AG04450 (cell line): ENCODE results near the gene TREX2. TPM values are rescaled to one million over a fixed set of nuclear protein-coding genes. Genes with fewer than 3 reads are reported as not detected.

Experiments
- CTCF ChIA-PET: fragments of 300-600, 350-600 bp; formaldehyde crosslinking; extraction: SDS; loops from one replicate; lab custom pipeline; 2022; ENCODE audit warnings: antibody characterized with exemption, inconsistent platforms; lab: Charles Lee
- POLR2A ChIA-PET: fragments of 350-600 bp; formaldehyde crosslinking; extraction: SDS; loops from one replicate; lab custom pipeline; 2021; ENCODE audit warnings: antibody characterized with exemption, inconsistent platforms; lab: Yijun Ruan, JAX
- DNase-seq: peaks from one replicate; pipeline ENCODE4 v3.0.0-alpha.2; 2011; ENCODE audit warnings: low read depth, low spot score
- H3K27ac ChIP-seq: one replicate; pipeline ENCODE4 v1.5.1; 2012; ENCODE audit warnings: low read depth, low read length, control low read depth
- H3K27me3 ChIP-seq: one replicate; pipeline ENCODE4 v1.6.0; 2012; ENCODE audit warnings: low read length; ENCODE audit not compliant: control insufficient read depth, insufficient read depth
- H3K4me3 ChIP-seq: 2 replicates; pipeline ENCODE4 v1.5.1; 2011; ENCODE audit warnings: mild to moderate bottlenecking, low read depth, low read length, control low read depth
- H3K9me3 ChIP-seq: 2 replicates; pipeline ENCODE4 v1.5.1; 2012; ENCODE audit warnings: low read length; ENCODE audit not compliant: control insufficient read depth, insufficient read depth
- CTCF ChIP-seq: IDR thresholded peaks from 2 replicates; pipeline ENCODE4 v1.5.1; 2011; ENCODE audit warnings: low read depth, low read length, control low read depth, inconsistent platforms
- polyA plus RNA-seq: library from polyadenylated mRNA; depleted of rRNA; stranded (reverse); fragments of >200 nt; gene quantifications from 2 replicates; pipeline ENCODE4 v1.2.3, GENCODE V29; 2011; rRNA removed
- small RNA-seq: library from RNA; depleted of rRNA; stranded (forward); fragments of <200 nt; gene quantifications from one replicate; pipeline ENCODE3, GENCODE V24; 2012; ENCODE audit warnings: low read depth; ENCODE audit not compliant: insufficient read length

Gene TREX2
- polyA plus RNA-seq, 1 experiment = not detected

DNA sequence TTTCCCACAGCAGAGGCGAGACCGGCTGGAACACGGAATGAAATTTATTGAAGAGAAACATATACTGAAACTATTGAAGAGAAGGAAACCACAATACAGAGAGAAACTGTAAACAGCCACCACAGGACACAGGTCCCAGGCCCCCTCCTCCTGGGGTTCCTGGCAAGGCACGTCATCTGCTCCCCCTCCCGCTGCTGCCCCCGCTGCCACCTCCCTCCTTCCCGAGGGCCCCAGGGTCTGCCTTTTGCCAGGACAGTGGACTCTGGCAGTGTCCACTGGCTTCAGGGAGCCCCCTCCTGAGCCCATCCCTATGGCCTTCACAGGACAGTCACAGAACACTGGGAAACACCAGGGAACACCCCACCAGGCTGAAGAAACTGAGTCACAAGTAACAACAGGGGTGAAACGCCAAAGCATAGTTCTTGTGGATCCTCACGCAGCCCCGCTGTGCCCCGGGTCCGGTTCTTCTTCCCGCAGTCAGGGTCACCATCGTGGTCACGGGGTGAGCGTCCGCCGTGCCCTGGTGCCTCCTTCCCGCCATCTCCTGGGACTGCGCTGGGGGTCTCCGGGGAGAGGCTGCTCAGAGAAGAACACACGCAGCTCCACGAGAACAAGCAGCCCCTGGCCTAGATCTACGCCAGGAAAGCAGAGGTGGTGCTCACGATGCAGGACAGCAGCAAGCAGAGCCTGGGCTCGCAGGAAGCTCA is 50.1 kb downstream of the TREX2 start:
- DNase-seq = no peak
- Histone ChIP-seq H3K27me3 (no peaks in the 10 kb centered on the region), H3K27ac (no peak overlapping the region), H3K4me3 (no peak overlapping the region), H3K9me3 (peaks cover 3% of the 10 kb centered on the region; the same call in 1 of the 2 replicates)
- ChIA-PET POLR2A (no interaction called here), CTCF (no interaction called here)
- TF ChIP-seq CTCF = no peak

GRCh38 chrX:153394612-153395011 is 51.2 kb downstream of the TREX2 start:
- POLR2A ChIA-PET = no interaction called here
- TF ChIP-seq CTCF = no peak
- Histone ChIP-seq H3K27ac (no peak overlapping the region), H3K9me3 (peaks cover 3% of the 10 kb centered on the region; the same call in 1 of the 2 replicates), H3K27me3 (no peaks in the 10 kb centered on the region), H3K4me3 (no peak overlapping the region)
- CTCF ChIA-PET = interaction anchor here (0.9 kb wide), 1 partner anchor 66 kb away, joined by 3 read pairs; no protein-coding TSS in a partner anchor
- no peak for DNase-seq

Small RNA genes lying within 50 kb of the gene (small RNA-seq; reads per million reads assigned to genes)
- gene RN7SL667P = not detected

Other genes starting within 250 kb of the TREX2 start
- not detected in 2 replicates for gene PNMA6F, start 124.3 kb downstream of the TREX2 start, polyA plus RNA-seq
- 13.7 and 15.0 TPM in 2 replicates for gene ZNF275, start 111.9 kb downstream of the TREX2 start, polyA plus RNA-seq
- gene PNMA6E, start 44.7 kb downstream of the TREX2 start, polyA plus RNA-seq = not detected in 2 replicates
- gene ZFP92, start 34.6 kb downstream of the TREX2 start, polyA plus RNA-seq = 0.02 TPM in 2 replicates
- 13.2 and 16.5 TPM in 2 replicates for gene HAUS7, start 24.5 kb upstream of the TREX2 start, polyA plus RNA-seq
- 97.2 and 143 TPM in 2 replicates for gene BGN, start 48.9 kb upstream of the TREX2 start, polyA plus RNA-seq
- gene ATP2B3, start 71.6 kb upstream of the TREX2 start, polyA plus RNA-seq = 0.01 TPM in 1 of 2 replicates, not detected in the other
- 23.6 and 28.1 TPM in 2 replicates for gene CCNQ, start 153.1 kb upstream of the TREX2 start, polyA plus RNA-seq
- gene DUSP9, start 201.1 kb upstream of the TREX2 start, polyA plus RNA-seq = not detected in 2 replicates
- gene PNCK, start 227.8 kb upstream of the TREX2 start, polyA plus RNA-seq = 0.17 TPM in 1 of 2 replicates, not detected in the other
- 6.9 and 12.3 TPM in 2 replicates for gene SLC6A8, start 241.9 kb upstream of the TREX2 start, polyA plus RNA-seq